Mucosa of descending colon (tissue), 3 donors: ENCODE data around the gene KCNJ12. TPM values are rescaled to one million over a fixed set of nuclear protein-coding genes. Genes with fewer than 3 reads are reported as not detected.
"Not testable (repeated sequence)": the region's sequence is repeated elsewhere in the genome, so short reads cannot be mapped to it uniquely, and the experiment has no call there.

Experiments
- ATAC-seq: fragments of 200-7000 bp; cut with Tn5 transposase; one replicate; pipeline ENCODE4 v1.9.1; 2020; ENCODE audit warnings: mild to moderate bottlenecking, moderate library complexity
- DNase-seq, 3 donors: peaks; one replicate each; pipeline ENCODE4 v3.0.0-alpha.2; 2020
- H3K36me3 ChIP-seq: fragments of 200-600 bp; one replicate; pipeline ENCODE4 v1.8.0; 2021; ENCODE audit warnings: low read depth, mild to moderate bottlenecking
- H3K4me1 ChIP-seq: fragments of 200-600 bp; one replicate; pipeline ENCODE4 v1.8.0; 2021; ENCODE audit warnings: low read depth, mild to moderate bottlenecking
- H3K4me3 ChIP-seq: fragments of 200-600 bp; one replicate; pipeline ENCODE4 v1.8.0; 2021; ENCODE audit warnings: mild to moderate bottlenecking
- H3K9me3 ChIP-seq: fragments of 200-600 bp; one replicate; pipeline ENCODE4 v1.8.0; 2021; ENCODE audit warnings: mild to moderate bottlenecking
- CTCF ChIP-seq: fragments of 200-600 bp; IDR thresholded peaks from one replicate; pipeline ENCODE4 v1.8.0; 2022; ENCODE audit warnings: antibody characterized with exemption, mild to moderate bottlenecking
- intact Hi-C, 2 donors: fragments of 100-400 bp; cut with DNase I in 1 of 2; cut with micrococcal nuclease in 1 of 2; formaldehyde crosslinking; loops; one replicate each; pipeline versions ENCODE4 v1.11.0 to v1.11.1; 2022; cut with DNase I, micrococcal nuclease
- total RNA-seq, 3 donors: library from RNA; stranded (reverse); fragmentation: NEBNext Ultra II Directional in 2 of 3; extraction: Animal tissue kit (Norgen Biotek cat#: 25700) in 2 of 3; gene quantifications; one replicate each; pipeline versions ENCODE4 v1.2.1 to v1.2.4, GENCODE V29; 2021 to 2023
- donor health status: DM: no; HTN: no; CAD: no; lungs with moderate emphysema.
- donor health status: DM: no; HTN: no; CAD: no.
- donor health status: DM: no; HTN: yes; CAD: no.

Gene KCNJ12
- total RNA-seq, 3 donors from 2014 or later: 0.67 to 1.9 (median 1.1) TPM

GRCh38 chr17:21400816-21401593 lies 24.8 kb downstream of the KCNJ12 start:
- H3K4me1 ChIP-seq: no peaks in the 10 kb centered on the region
- no peaks in the 10 kb centered on the region for H3K36me3 ChIP-seq
- no peaks in the 10 kb centered on the region for H3K9me3 ChIP-seq
- ATAC-seq (no peak), DNase-seq (no peak)
- no peak for TF ChIP-seq CTCF
- no peak overlapping the region for H3K4me3 ChIP-seq
- intact Hi-C loops: no loop called here

GRCh38 chr17:21402166-21402571 lies 26.0 kb downstream of the KCNJ12 start:
- H3K4me3 ChIP-seq, H3K36me3 ChIP-seq, intact Hi-C loops, H3K4me1 ChIP-seq, H3K9me3 ChIP-seq: not testable (repeated sequence)
- DNase-seq (peak in 1 of 3 donors; percentile 76), ATAC-seq (peak; percentile 29)

- H3K4me3 ChIP-seq, H3K9me3 ChIP-seq, H3K36me3 ChIP-seq, intact Hi-C loops, ATAC-seq, H3K4me1 ChIP-seq, DNase-seq: not testable (repeated sequence)
Measured at GRCh38 chr17:21402926-21403325, 26.8 kb downstream of the KCNJ12 start.

- DNase-seq: peak in 1 of 3 donors; percentile 19
- intact Hi-C loops, H3K4me3 ChIP-seq, H3K9me3 ChIP-seq, ATAC-seq, H3K36me3 ChIP-seq, H3K4me1 ChIP-seq: not testable (repeated sequence)
Measured at GRCh38 chr17:21404106-21404505, 27.9 kb downstream of the KCNJ12 start.

GRCh38 chr17:21404539-21404938 lies 28.4 kb downstream of the KCNJ12 start:
- H3K36me3 ChIP-seq, intact Hi-C loops, H3K4me1 ChIP-seq, H3K9me3 ChIP-seq, H3K4me3 ChIP-seq, ATAC-seq: not testable (repeated sequence)
- peak in 1 of 3 donors; percentile 19 for DNase-seq

GRCh38 chr17:21404956-21405731 lies 29.0 kb downstream of the KCNJ12 start:
- DNase-seq (peak in 1 of 3 donors; percentile 42), ATAC-seq (peak; percentile 14)
- H3K9me3 ChIP-seq, H3K4me3 ChIP-seq, H3K4me1 ChIP-seq, intact Hi-C loops, H3K36me3 ChIP-seq: not testable (repeated sequence)

- H3K4me3 ChIP-seq, ATAC-seq, intact Hi-C loops, H3K36me3 ChIP-seq, H3K4me1 ChIP-seq, H3K9me3 ChIP-seq: not testable (repeated sequence)
- peak in 2 of 3 donors; percentile 5 to 42 for DNase-seq
Measured at GRCh38 chr17:21405904-21406400, 29.8 kb downstream of the KCNJ12 start.

- intact Hi-C loops, ATAC-seq: not testable (repeated sequence)
- peak in 1 of 3 donors; percentile 4 for DNase-seq
Measured at GRCh38 chr17:21406616-21407404, 30.7 kb downstream of the KCNJ12 start.

GRCh38 chr17:21407752-21408151 lies 31.6 kb downstream of the KCNJ12 start:
- intact Hi-C loops, H3K4me3 ChIP-seq, ATAC-seq, H3K36me3 ChIP-seq, H3K4me1 ChIP-seq, DNase-seq, H3K9me3 ChIP-seq: not testable (repeated sequence)

More at GRCh38 chr17:21406616-21407404, 30.7 kb downstream of the KCNJ12 start:
- not testable (repeated sequence) for H3K4me3 ChIP-seq, H3K36me3 ChIP-seq, H3K4me1 ChIP-seq, H3K9me3 ChIP-seq

GRCh38 chr17:21408224-21408623 lies 32.1 kb downstream of the KCNJ12 start:
- intact Hi-C loops, H3K9me3 ChIP-seq, H3K36me3 ChIP-seq, H3K4me1 ChIP-seq, DNase-seq, H3K4me3 ChIP-seq, ATAC-seq: not testable (repeated sequence)

- H3K4me1 ChIP-seq, ATAC-seq, intact Hi-C loops, H3K36me3 ChIP-seq, H3K4me3 ChIP-seq, H3K9me3 ChIP-seq: not testable (repeated sequence)
- peak in 2 of 3 donors; percentile 20 to 22 for DNase-seq
Measured at GRCh38 chr17:21408766-21409300, 32.7 kb downstream of the KCNJ12 start.

GRCh38 chr17:21409388-21409787 lies 33.2 kb downstream of the KCNJ12 start:
- ATAC-seq: peak; percentile 51
- intact Hi-C loops, H3K36me3 ChIP-seq, H3K4me3 ChIP-seq, H3K4me1 ChIP-seq, H3K9me3 ChIP-seq: not testable (repeated sequence)
- DNase-seq: peak in 2 of 3 donors; percentile 20 to 39
